Vagina (tissue), 2 donors: ENCODE results near the gene LRRC7. TPM values are rescaled to one million over a fixed set of nuclear protein-coding genes. Genes with fewer than 3 reads are reported as not detected.

ENCODE experiments used
- DNase-seq, 2 donors: peaks; one replicate each; pipeline ENCODE4 v3.0.0-alpha.2; 2017; ENCODE audit errors: extremely low spot score in 2 of 2
- H3K27ac ChIP-seq: fragments of 200-600 bp; sonication (generic); one replicate; pipeline ENCODE4 v1.5.1; 2019
- H3K27me3 ChIP-seq: fragments of 200-600 bp; sonication (generic); one replicate; pipeline ENCODE4 v1.5.1; 2019
- H3K36me3 ChIP-seq, 2 donors: fragments of 200-600 bp; sonication (generic); one replicate each; pipeline ENCODE4 v1.5.1; 2017 to 2019
- H3K4me1 ChIP-seq: fragments of 200-600 bp; sonication (generic); one replicate; pipeline ENCODE4 v1.5.1; 2019
- H3K4me3 ChIP-seq, 2 donors: fragments of 200-600 bp; sonication (generic); 1 replicate in 1 of 2; 2 replicates in 1 of 2; pipeline ENCODE4 v1.5.1; 2016 to 2019
- H3K9me3 ChIP-seq: fragments of 200-600 bp; sonication (generic); one replicate; pipeline ENCODE4 v1.5.1; 2019
- POLR2A ChIP-seq, 2 donors: fragments of 450-650 bp; IDR thresholded peaks; one replicate each; pipeline ENCODE4 v1.6.1; 2017; ENCODE audit warnings: antibody characterized with exemption in 2 of 2, mild to moderate bottlenecking in 2 of 2, moderate library complexity in 2 of 2
- POLR2AphosphoS5 ChIP-seq, 2 donors: sonication (generic); formaldehyde crosslinking; IDR thresholded peaks; one replicate each; pipeline ENCODE4 v1.9.0; 2017; ENCODE audit warnings: antibody characterized with exemption in 2 of 2, mild to moderate bottlenecking in 2 of 2, low read depth in 1 of 2; ENCODE audit not compliant: insufficient read depth in 1 of 2
- intact Hi-C: fragments of 100-400 bp; cut with DNase I; formaldehyde crosslinking; loops from one replicate; pipeline ENCODE4 v1.15.1; 2023
- total RNA-seq: library from RNA; depleted of rRNA; stranded (reverse); fragments of >200 nt; gene quantifications from one replicate; pipeline ENCODE4 v1.2.3, GENCODE V29; 2016
- TF ChIP-seq, protein P1 (sequence below), 3 experiments: fragments of 450-650 bp in 2 of 3; fragments of 200-600 bp in 1 of 3; sonication (generic) in 1 of 3; IDR thresholded peaks; one replicate each; pipeline ENCODE4 v1.5.1; 2017 to 2019; ENCODE audit warnings: antibody characterized with exemption in 3 of 3, mild to moderate bottlenecking in 2 of 3, moderate library complexity in 2 of 3

LRRC7 gene
- total RNA-seq, 1 donor from 2014 or later = not detected

- DNase-seq = no peak
- Histone ChIP-seq H3K27ac (no peak overlapping the region), H3K4me1 (peaks cover 27% of the 10 kb centered on the region), H3K4me3 (peak overlapping the region; percentile 44 to 54), H3K27me3 (no peaks in the 10 kb centered on the region), H3K36me3 (no peaks in the 10 kb centered on the region), H3K9me3 (no peaks in the 10 kb centered on the region)
- no peak for TF ChIP-seq POLR2A (IDR thresholded peaks at IDR 0.05)
- no peak for TF ChIP-seq POLR2AphosphoS5 (IDR thresholded peaks at IDR 0.05; ENCODE audit: insufficient read depth in 1 of 2, low read depth in 1 of 2)
- TF ChIP-seq, protein P1, sequence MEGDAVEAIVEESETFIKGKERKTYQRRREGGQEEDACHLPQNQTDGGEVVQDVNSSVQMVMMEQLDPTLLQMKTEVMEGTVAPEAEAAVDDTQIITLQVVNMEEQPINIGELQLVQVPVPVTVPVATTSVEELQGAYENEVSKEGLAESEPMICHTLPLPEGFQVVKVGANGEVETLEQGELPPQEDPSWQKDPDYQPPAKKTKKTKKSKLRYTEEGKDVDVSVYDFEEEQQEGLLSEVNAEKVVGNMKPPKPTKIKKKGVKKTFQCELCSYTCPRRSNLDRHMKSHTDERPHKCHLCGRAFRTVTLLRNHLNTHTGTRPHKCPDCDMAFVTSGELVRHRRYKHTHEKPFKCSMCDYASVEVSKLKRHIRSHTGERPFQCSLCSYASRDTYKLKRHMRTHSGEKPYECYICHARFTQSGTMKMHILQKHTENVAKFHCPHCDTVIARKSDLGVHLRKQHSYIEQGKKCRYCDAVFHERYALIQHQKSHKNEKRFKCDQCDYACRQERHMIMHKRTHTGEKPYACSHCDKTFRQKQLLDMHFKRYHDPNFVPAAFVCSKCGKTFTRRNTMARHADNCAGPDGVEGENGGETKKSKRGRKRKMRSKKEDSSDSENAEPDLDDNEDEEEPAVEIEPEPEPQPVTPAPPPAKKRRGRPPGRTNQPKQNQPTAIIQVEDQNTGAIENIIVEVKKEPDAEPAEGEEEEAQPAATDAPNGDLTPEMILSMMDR (IDR thresholded peaks at IDR 0.05) = no peak
- intact Hi-C loops = no loop called here
Measured at GRCh38 chr1:69569175-69569541, 1.4 kb downstream of the LRRC7 start.

GRCh38 chr1:69569576-69570328 is 2.0 kb downstream of the LRRC7 start:
- Histone ChIP-seq H3K4me3 (peak overlapping the region; percentile 44 to 54), H3K9me3 (no peaks in the 10 kb centered on the region), H3K36me3 (no peaks in the 10 kb centered on the region), H3K27me3 (no peaks in the 10 kb centered on the region), H3K27ac (no peak overlapping the region), H3K4me1 (peaks cover 27% of the 10 kb centered on the region)
- DNase-seq = no peak
- TF ChIP-seq, protein P1 (IDR thresholded peaks at IDR 0.05) = no peak
- TF ChIP-seq POLR2A (IDR thresholded peaks at IDR 0.05) = no peak
- no peak for TF ChIP-seq POLR2AphosphoS5 (IDR thresholded peaks at IDR 0.05; ENCODE audit: insufficient read depth in 1 of 2, low read depth in 1 of 2)
- intact Hi-C loops = no loop called here

- TF ChIP-seq, protein P1 (IDR thresholded peaks at IDR 0.05) = no peak
- TF ChIP-seq POLR2A (IDR thresholded peaks at IDR 0.05) = no peak
- no peak for TF ChIP-seq POLR2AphosphoS5 (IDR thresholded peaks at IDR 0.05; ENCODE audit: insufficient read depth in 1 of 2, low read depth in 1 of 2)
- intact Hi-C loops = no loop called here
- Histone ChIP-seq H3K27me3 (no peaks in the 10 kb centered on the region), H3K27ac (no peak overlapping the region), H3K4me3 (no peak overlapping the region), H3K9me3 (no peaks in the 10 kb centered on the region), H3K36me3 (no peaks in the 10 kb centered on the region), H3K4me1 (peaks cover 27% of the 10 kb centered on the region)
- DNase-seq = no peak
Measured at GRCh38 chr1:69570356-69570755, 2.6 kb downstream of the LRRC7 start.

- Histone ChIP-seq H3K4me1 (peaks cover 21% of the 10 kb centered on the region), H3K9me3 (no peaks in the 10 kb centered on the region), H3K27me3 (no peaks in the 10 kb centered on the region), H3K4me3 (no peak overlapping the region), H3K36me3 (no peaks in the 10 kb centered on the region), H3K27ac (no peak overlapping the region)
- intact Hi-C loops = no loop called here
- no peak for TF ChIP-seq POLR2AphosphoS5 (IDR thresholded peaks at IDR 0.05; ENCODE audit: insufficient read depth in 1 of 2, low read depth in 1 of 2)
- TF ChIP-seq POLR2A (IDR thresholded peaks at IDR 0.05) = no peak
- TF ChIP-seq, protein P1 (IDR thresholded peaks at IDR 0.05) = no peak
- no peak for DNase-seq
Measured at GRCh38 chr1:69572921-69573320, 5.2 kb downstream of the LRRC7 start.

DNA sequence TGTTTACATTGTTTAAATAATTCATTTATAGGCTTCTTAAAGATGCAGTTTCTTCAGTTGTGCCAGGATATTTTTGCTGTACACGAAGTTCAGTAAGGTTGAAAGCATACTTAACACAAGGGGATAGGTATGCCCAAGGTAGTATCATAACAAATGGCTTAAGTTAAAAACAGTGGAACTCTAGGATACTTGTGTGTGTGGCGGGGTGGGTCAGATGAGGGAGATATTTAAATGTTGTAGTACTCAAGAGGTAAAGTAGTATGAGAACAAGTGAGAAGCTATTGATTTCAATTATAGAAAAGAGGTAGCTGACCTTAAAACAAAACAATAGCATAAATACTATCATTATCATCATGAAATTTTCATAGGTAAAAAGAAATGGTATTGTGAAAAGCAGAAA is 6.2 kb downstream of the LRRC7 start:
- H3K4me1 ChIP-seq = peaks cover 11% of the 10 kb centered on the region
- H3K36me3 ChIP-seq = no peaks in the 10 kb centered on the region
- H3K9me3 ChIP-seq = no peaks in the 10 kb centered on the region
- TF ChIP-seq POLR2AphosphoS5 (IDR thresholded peaks at IDR 0.05; ENCODE audit: insufficient read depth in 1 of 2, low read depth in 1 of 2) = no peak
- TF ChIP-seq, protein P1 (IDR thresholded peaks at IDR 0.05) = no peak
- TF ChIP-seq POLR2A (IDR thresholded peaks at IDR 0.05) = no peak
- no peak overlapping the region for H3K27ac ChIP-seq
- no peak overlapping the region for H3K4me3 ChIP-seq
- intact Hi-C loops = no loop called here
- H3K27me3 ChIP-seq = no peaks in the 10 kb centered on the region
- DNase-seq = no peak
